AG04450 (cell line): ENCODE measurements around the gene PSMD3. TPM values are rescaled to one million over a fixed set of nuclear protein-coding genes. Genes with fewer than 3 reads are reported as not detected.

ENCODE experiments used
- CTCF ChIA-PET: fragments of 300-600, 350-600 bp; formaldehyde crosslinking; extraction: SDS; loops from one replicate; lab custom pipeline; 2022; ENCODE audit warnings: antibody characterized with exemption, inconsistent platforms; lab: Charles Lee
- POLR2A ChIA-PET: fragments of 350-600 bp; formaldehyde crosslinking; extraction: SDS; loops from one replicate; lab custom pipeline; 2021; ENCODE audit warnings: antibody characterized with exemption, inconsistent platforms; lab: Yijun Ruan, JAX
- DNase-seq: peaks from one replicate; pipeline ENCODE4 v3.0.0-alpha.2; 2011; ENCODE audit warnings: low read depth, low spot score
- H3K27ac ChIP-seq: one replicate; pipeline ENCODE4 v1.5.1; 2012; ENCODE audit warnings: low read depth, low read length, control low read depth
- H3K27me3 ChIP-seq: one replicate; pipeline ENCODE4 v1.6.0; 2012; ENCODE audit warnings: low read length; ENCODE audit not compliant: control insufficient read depth, insufficient read depth
- H3K4me3 ChIP-seq: 2 replicates; pipeline ENCODE4 v1.5.1; 2011; ENCODE audit warnings: mild to moderate bottlenecking, low read depth, low read length, control low read depth
- H3K9me3 ChIP-seq: 2 replicates; pipeline ENCODE4 v1.5.1; 2012; ENCODE audit warnings: low read length; ENCODE audit not compliant: control insufficient read depth, insufficient read depth
- CTCF ChIP-seq: IDR thresholded peaks from 2 replicates; pipeline ENCODE4 v1.5.1; 2011; ENCODE audit warnings: low read depth, low read length, control low read depth, inconsistent platforms
- polyA plus RNA-seq: library from polyadenylated mRNA; depleted of rRNA; stranded (reverse); fragments of >200 nt; gene quantifications from 2 replicates; pipeline ENCODE4 v1.2.3, GENCODE V29; 2011

Gene PSMD3
- polyA plus RNA-seq, 1 experiment, result 62.6 TPM

DNA sequence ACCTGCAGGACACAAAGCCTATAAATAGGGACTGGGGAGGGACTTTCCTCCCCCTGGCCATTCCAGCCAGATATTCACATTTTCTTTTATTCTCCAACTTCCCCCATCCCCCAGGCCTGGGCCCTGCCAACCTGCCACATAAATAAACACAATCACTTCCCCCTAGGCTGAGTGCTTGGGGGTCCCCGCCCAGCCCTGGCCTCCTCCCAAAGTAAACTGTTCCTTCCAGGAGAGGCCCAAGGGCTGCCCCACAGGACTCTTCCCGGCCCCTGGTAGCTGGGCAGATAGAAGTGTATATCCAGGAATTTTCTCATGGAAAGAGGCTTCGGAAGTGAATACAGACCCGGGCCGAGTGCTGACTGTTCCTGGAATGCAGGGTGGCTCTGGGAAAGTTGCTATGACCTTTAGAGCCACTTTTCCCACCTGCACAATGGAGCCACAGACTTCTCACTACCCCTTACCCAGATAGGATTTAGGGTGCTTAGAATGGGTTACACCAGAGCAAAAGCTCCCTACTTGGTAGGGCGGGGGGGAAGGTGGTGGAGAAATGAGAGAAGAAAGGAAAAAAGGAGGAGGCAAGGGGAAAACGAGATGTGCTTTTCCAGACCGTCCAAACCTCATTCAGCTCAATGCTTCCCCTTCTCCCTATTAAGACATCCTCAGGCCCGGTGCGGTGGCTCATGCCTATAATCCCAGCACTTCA, 43.1 kb downstream of the PSMD3 start:
- H3K4me3 ChIP-seq, result no peak overlapping the region
- ChIA-PET CTCF (interaction anchor here (0.6 to 5.1 kb wide), 4 partner anchors 89 to 391 kb away, joined by 3 to 38 read pairs (median 8); no protein-coding TSS in a partner anchor), POLR2A (no interaction called here)
- H3K27ac ChIP-seq, result no peak overlapping the region
- no peak for DNase-seq
- no peaks in the 10 kb centered on the region; the same call in 1 of the 2 replicates for H3K9me3 ChIP-seq
- H3K27me3 ChIP-seq, result no peaks in the 10 kb centered on the region
- TF ChIP-seq CTCF, result no peak

- H3K9me3 ChIP-seq, result no peaks in the 10 kb centered on the region; the same call in 1 of the 2 replicates
- no peak for DNase-seq
- H3K4me3 ChIP-seq, result no peak overlapping the region
- CTCF ChIA-PET, result interaction anchor here (0.9 to 5.1 kb wide), 3 partner anchors 9 to 88 kb away, joined by 3 to 81 read pairs (median 38); partner anchors contain the start of gene CSF3
- no peak overlapping the region for H3K27ac ChIP-seq
- H3K27me3 ChIP-seq, result no peaks in the 10 kb centered on the region
- no peak for TF ChIP-seq CTCF
- POLR2A ChIA-PET, result no interaction called here
Observed at GRCh38 chr17:40024901-40025300, 44.3 kb downstream of the PSMD3 start.

DNA sequence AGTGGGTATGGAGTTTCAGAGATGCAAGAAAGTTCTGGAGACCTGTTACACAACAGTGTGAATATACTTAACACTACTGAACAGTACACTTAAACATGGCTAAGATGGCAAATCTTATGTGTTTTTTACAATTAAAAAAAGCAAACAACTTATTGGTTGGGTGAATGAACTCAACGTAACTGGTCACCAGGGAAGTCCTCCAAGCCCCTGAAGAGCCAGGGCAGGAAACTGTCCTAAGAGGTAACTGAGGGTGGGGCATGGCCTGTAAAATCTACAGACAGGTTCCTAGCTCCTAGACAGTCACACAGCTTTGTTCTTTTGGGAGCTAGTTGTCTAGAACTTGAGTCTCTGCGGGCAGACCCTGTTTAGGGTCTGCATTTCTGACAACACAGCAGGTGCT, 45.0 kb downstream of the PSMD3 start:
- Histone ChIP-seq H3K27me3 (no peaks in the 10 kb centered on the region), H3K4me3 (no peak overlapping the region), H3K9me3 (no peaks in the 10 kb centered on the region; the same call in 1 of the 2 replicates), H3K27ac (peak overlapping the region; percentile 31)
- POLR2A ChIA-PET, result no interaction called here
- DNase-seq, result no peak
- CTCF ChIA-PET, result interaction anchor here (0.6 to 5.1 kb wide), 9 partner anchors 10 to 264 kb away, joined by 3 to 81 read pairs (median 8); partner anchors contain the start of gene CSF3
- TF ChIP-seq CTCF, result no peak

DNA sequence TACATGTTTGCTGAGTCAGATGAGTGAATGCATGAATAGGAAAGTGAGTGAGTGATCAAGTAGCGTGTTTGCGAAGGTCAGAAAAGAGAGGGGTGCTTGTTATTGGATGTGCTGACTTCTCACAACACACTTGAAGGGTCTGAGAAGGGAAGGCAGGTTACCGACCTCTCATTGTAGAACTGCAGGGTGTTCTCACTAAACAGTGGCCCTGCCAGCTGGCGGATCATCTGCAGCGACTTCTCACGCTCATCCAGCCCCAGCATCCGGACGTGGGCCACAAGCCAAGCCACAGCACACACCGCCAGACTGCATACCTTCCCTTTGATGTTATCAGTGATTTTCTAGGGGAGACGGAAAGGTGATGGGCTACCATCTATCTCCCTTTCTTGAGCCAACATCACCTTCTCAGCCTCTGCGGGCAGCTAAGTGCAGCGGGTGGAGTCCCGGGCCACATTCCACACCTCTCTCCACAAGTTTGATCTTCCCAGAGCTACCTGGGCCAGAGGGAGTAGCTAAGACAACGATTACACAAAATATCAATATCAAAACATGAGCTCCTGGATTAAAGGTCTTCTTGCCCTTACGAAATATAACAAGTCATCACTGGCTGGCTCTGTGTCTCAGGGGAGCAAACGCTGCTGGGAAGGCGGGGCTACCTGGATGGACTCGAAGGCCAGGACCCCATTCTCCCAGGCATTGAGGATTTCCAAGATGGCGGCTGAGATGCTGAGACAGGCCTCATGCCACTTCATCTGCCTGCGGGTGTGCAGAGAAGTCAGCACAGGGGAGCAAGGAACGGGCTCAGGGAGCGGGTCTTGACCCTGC, 45.6 kb downstream of the PSMD3 start:
- Histone ChIP-seq H3K9me3 (no peaks in the 10 kb centered on the region; the same call in 1 of the 2 replicates), H3K27me3 (no peaks in the 10 kb centered on the region), H3K4me3 (no peak overlapping the region), H3K27ac (peak overlapping the region; percentile 31)
- DNase-seq, result no peak
- CTCF ChIA-PET, result interaction anchor here (0.6 to 5.1 kb wide), 25 partner anchors 9 to 264 kb away, joined by 3 to 81 read pairs (median 5); partner anchors contain the start of genes CSF3 and MED24
- TF ChIP-seq CTCF, result no peak
- POLR2A ChIA-PET, result no interaction called here
